KOPT-K1 (cell line): ENCODE results near the gene FIS1.
"Not testable (repeated sequence)": the region's sequence is repeated elsewhere in the genome, so short reads cannot be mapped to it uniquely, and the experiment has no call there.

Source experiments
- H3K27ac ChIP-seq: fragments of 200-600 bp; sonication (generic); 2 replicates; pipeline ENCODE4 v1.5.1; 2016; ENCODE audit warnings: antibody characterized with exemption, mild to moderate bottlenecking, low read depth, low read length; ENCODE audit not compliant: poor library complexity, severe bottlenecking
- H3K36me3 ChIP-seq: fragments of 200-600 bp; sonication (generic); 2 replicates; pipeline ENCODE4 v1.5.1; 2017; ENCODE audit warnings: antibody characterized with exemption, mild to moderate bottlenecking, low read length, moderate library complexity; ENCODE audit not compliant: insufficient read depth
- H3K9me3 ChIP-seq: fragments of 200-600 bp; sonication (generic); 2 replicates; pipeline ENCODE4 v1.5.1; 2017; ENCODE audit warnings: antibody characterized with exemption, low read length, mild to moderate bottlenecking; ENCODE audit not compliant: insufficient read depth, poor library complexity, severe bottlenecking

The FIS1 gene

GRCh38 chr7:101244375-101245146, at the start of gene FIS1:
FIS1 (minus strand) TSS chr7:101245081; CDS start chr7:101245004, 77 bp downstream.
- Histone ChIP-seq H3K9me3 (no peaks in the 10 kb centered on the region), H3K36me3 (peaks cover 57% of the 10 kb centered on the region), H3K27ac (peak within 1 kb of the TSS; percentile 81)

GRCh38 chr7:101294039-101294831, 49.4 kb upstream of the FIS1 start:
- no peak overlapping the region for H3K27ac ChIP-seq
- H3K9me3 ChIP-seq, result no peaks in the 10 kb centered on the region
- H3K36me3 ChIP-seq, result no peaks in the 10 kb centered on the region

GRCh38 chr7:101293069-101294021, 48.5 kb upstream of the FIS1 start:
- H3K36me3 ChIP-seq, H3K9me3 ChIP-seq, H3K27ac ChIP-seq: not testable (repeated sequence)

GRCh38 chr7:101292566-101292965, 47.7 kb upstream of the FIS1 start:
- H3K9me3 ChIP-seq, H3K27ac ChIP-seq, H3K36me3 ChIP-seq: not testable (repeated sequence)

- H3K36me3 ChIP-seq, H3K27ac ChIP-seq, H3K9me3 ChIP-seq: not testable (repeated sequence)
Measured at GRCh38 chr7:101290186-101291037, 45.5 kb upstream of the FIS1 start.

GRCh38 chr7:101289687-101290086, 44.8 kb upstream of the FIS1 start:
- not testable (repeated sequence) for H3K27ac ChIP-seq, H3K36me3 ChIP-seq, H3K9me3 ChIP-seq

- no peaks in the 10 kb centered on the region for H3K9me3 ChIP-seq
- H3K27ac ChIP-seq, result no peak overlapping the region
- H3K36me3 ChIP-seq, result no peaks in the 10 kb centered on the region
Measured at GRCh38 chr7:101288439-101288838, 43.6 kb upstream of the FIS1 start.

GRCh38 chr7:101287032-101287431, 42.2 kb upstream of the FIS1 start:
- Histone ChIP-seq H3K9me3 (no peaks in the 10 kb centered on the region), H3K27ac (no peak overlapping the region)

GRCh38 chr7:101285880-101286279, 41.0 kb upstream of the FIS1 start:
- not testable (repeated sequence) for H3K9me3 ChIP-seq, H3K36me3 ChIP-seq, H3K27ac ChIP-seq

More at GRCh38 chr7:101287032-101287431, 42.2 kb upstream of the FIS1 start:
- H3K36me3 ChIP-seq, result no peaks in the 10 kb centered on the region

GRCh38 chr7:101285171-101285570, 40.3 kb upstream of the FIS1 start:
- Histone ChIP-seq H3K36me3 (no peaks in the 10 kb centered on the region), H3K9me3 (no peaks in the 10 kb centered on the region), H3K27ac (no peak overlapping the region)

GRCh38 chr7:101280912-101281311, 36.0 kb upstream of the FIS1 start:
- H3K36me3 ChIP-seq, H3K27ac ChIP-seq, H3K9me3 ChIP-seq: not testable (repeated sequence)

- Histone ChIP-seq H3K27ac (no peak overlapping the region), H3K36me3 (no peaks in the 10 kb centered on the region), H3K9me3 (no peaks in the 10 kb centered on the region)
Measured at GRCh38 chr7:101278461-101279292, 33.8 kb upstream of the FIS1 start.

- Histone ChIP-seq H3K9me3 (no peaks in the 10 kb centered on the region), H3K27ac (no peak overlapping the region), H3K36me3 (no peaks in the 10 kb centered on the region)
Measured at GRCh38 chr7:101277155-101277554, 32.3 kb upstream of the FIS1 start.
